NCI-H69 (cell line): ENCODE measurements around the gene POLR3GL.

ENCODE experiments used
- DNase-seq: peaks from one replicate; lab custom pipeline; 2025; lab: John Stamatoyannopoulos, UW

Gene POLR3GL

DNA sequence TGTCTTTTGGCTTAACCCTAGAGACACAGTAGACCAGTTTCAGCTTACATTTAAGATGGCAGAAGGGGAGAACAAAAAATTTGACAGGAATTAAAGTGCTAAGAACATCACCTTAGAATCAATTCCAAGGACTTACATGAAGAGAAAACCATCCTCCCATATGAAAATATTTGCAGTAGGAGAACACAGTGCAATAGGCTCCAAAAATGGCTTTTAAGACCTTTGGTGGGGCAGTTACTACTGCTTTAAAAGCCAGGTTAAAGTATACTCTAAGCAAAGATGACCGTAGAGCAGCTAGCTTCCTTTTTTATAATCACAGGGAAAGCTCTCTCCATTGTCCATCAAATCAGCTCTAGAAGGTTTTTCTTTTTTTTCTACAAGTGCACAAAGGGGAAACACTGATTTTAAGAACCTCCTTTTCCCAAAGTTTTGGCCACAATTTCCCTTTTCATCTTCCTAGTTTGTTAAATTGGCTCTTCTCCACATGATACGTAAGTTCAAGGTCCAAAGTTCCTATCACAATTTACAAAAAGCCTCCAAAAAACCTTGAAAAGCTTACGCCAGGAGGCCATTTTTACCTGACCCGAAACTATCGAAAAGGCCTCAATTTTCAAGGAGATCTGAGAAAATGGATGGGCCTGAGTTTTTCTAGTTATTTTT is 28.6 kb downstream of the POLR3GL start:
- no peak for DNase-seq

DNA sequence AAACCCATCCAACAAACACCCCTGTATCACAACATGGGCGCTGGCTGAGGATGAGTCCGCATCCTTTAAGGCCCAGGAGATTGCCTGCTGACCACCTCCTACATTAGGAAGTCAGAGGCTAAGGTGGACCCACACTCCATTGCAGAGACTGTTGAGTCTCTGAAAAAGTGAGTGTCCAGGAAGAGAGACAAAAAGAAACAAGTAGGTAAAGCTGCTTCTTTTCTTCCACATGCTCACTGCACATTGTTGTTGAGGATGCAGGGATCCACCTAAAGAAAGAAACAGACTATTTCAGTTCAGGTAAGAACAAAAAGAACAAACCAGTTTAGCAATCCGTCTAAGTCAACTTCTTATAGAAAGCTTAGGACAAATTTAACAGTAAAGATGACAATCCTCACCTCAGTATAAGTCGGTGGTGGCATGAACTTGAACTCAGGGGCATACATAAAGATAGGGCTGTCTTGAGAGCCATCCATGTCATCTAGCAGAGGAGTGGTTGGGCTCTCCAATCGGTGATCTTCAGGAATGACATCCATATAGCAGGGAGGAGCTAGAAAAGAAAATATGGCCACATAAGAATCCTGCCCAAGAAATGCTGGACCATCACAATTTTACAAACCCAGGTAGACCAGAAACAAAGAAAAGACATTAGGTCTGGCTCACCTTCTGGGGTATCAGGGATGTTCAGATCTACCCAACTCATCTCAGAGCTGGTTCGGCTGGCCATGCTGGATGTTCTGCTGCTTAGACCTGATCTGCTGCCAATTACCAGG is 29.3 kb downstream of the POLR3GL start:
- DNase-seq = no peak

DNA sequence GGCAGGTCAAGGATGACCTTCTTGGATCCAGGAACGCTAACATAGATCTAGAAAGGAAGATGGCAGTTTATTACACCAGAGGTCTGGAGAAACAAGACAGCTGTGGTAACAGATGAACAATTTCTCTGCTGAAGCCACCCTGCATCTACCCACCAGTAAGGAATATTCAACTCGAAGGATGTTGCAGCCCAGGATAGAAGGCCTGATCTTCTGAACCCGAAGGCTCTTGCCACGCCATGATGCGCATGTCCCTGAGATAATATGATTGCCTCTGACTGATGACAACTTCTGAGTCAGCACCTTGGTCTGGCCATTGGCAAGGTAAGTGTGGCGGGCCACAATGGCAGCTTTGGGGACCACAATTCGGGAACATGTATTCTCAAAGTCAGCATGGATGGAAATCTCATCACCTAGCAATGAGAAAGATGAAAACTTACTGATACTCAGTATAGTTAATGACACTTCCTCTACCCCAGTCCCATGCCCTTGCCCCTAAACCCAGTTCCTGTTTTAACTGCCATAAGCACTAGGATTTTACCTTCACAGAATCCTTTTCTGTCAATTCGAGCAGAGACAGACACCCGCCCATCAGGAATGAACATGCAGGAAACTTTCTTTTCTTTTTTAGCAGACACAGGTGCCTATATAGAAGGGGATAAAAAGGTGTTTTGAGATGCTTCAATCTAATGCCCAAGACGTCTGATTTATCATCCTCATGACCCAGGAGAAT is 30.1 kb downstream of the POLR3GL start:
- no peak for DNase-seq

DNA sequence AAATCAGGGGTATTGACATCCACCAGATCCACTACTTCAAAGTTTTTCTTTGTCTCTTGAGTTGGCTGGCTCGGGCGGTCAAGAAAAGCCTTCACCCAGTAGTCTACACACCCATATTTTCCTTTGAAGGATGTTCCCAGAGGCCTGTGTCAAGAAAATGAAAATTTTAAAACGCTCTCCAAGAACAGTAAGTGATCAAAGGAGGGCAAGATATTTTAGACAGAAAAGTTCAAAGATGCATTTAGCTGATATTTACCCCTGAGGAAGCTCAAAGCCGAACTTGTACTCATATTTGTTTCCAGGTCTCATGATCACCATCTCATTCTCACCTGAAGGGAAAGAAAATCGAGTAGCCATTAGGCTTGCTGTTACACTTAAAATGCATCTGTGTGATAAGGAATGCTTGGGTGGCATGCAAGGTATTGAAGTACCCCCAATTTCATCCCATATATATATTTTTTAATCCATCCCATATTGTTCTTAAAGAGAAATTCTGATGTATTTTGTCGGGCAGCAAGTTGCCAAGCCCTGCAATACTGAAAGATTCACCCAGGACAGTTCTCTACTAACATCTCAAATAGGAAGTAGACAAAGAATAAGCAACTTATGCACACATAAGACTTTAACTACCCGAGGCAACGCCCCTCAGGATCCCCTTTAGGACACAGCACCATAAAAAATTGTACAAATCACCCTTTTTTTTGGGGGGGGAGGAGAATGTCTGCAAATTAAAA is 30.8 kb downstream of the POLR3GL start:
- peak; percentile 36 for DNase-seq

DNA sequence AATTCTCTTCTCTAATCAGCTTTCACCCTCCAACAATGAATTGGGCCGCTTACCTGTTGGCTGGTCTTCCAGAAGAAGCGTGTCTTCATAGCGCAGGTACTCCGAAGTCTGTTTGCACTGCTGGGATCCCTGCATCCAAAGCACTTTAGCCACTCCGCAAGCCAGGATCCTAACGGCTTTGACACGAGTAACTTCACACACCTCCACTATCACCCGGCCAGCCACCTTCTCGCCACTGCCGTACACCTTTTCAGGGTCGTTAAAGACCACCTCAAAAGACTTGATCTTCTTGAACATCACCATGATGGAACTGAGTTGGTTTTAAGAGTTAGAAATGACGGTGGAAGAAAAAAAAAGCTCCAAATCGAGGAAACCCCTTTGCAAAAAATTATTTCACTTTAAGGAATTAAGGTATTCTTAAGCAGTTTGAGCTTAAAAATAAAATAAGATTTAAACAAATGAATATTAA is 31.5 kb downstream of the POLR3GL start:
- peak; percentile 71 for DNase-seq

DNA sequence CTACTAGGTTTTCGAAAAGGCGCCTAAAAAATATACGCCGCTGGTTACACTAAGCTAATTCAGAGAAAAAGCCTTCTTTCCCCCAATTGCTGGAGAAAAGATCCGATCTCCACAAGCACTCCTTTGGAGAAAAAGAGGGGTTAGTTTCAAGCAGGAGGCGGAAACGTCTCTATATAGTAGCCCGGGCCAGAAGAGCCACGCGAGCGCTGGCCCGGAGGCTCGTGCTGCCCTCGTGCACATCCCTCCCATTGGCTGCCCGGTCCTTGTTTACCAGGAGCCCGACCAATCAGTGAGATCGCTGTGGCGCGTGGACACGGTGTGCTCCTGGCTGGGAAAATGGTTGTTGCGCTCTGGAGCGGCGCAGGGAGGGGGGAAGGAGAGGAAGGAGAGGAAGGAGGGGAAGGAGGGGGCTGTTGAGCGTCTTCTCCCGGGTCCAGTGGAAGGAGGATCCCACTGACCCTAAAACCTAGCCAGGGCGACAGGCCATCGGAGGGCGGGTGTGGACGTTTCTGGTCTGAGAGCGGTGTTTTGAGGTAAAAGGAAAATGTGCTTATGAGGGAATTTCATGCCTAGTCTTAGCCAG is 32.0 kb downstream of the POLR3GL start, which contains the start of gene TXNIP:
TSS of gene TXNIP (minus strand) at position 147 of the 583 bp plus-strand sequence. CDS start 313 bp downstream, outside the sequence.
- peak; percentile 99 for DNase-seq

DNA sequence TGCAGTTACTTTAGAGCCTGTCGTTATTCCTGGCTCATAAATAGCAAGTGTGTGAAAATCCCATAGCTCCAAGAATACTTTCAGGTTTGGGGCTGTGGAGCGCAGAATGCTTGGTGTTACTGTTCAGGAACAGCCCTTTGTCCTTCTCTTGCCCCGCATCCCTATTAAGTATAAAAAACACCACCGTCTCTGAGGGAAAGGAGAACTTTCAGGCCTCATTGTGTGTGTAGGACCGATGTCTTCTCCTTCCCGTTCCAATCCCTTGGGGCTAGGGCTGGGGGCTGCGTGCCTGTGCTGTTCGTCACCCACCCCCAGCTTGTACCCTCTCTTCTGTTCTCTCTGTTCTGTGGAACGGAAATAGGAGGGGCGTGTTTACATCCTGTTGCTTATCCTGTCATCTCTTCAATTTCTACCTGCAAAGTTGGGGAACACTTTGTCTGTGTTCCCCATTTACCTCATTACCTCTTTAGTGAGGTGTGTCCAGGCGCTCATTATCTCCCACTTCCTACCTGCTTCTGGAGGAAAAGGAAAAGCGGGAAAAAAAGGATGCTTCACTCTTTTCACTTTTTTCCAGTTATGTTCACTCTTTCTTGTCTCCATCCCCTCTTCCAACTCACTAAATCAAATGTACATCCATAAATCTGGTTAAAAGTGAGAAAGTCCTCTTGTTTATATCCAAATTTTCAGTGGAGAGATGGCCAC is 32.7 kb downstream of the POLR3GL start:
- DNase-seq = peak; percentile 70

DNA sequence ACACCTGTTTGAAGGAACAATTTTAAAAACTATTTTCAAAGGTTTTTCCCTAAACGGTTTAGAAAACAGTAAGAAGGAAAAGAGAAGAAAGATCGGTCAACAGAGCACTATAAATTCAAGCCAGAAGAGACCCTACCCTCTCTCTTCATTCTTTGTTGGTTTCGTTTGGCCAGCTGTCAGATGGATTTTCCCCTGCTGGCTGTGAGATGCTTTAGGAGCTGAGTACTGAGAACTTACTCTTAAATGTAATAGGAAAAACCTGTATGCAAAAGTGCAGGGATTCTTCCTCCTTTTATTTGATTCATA is 33.2 kb downstream of the POLR3GL start:
- DNase-seq = peak; percentile 60

DNA sequence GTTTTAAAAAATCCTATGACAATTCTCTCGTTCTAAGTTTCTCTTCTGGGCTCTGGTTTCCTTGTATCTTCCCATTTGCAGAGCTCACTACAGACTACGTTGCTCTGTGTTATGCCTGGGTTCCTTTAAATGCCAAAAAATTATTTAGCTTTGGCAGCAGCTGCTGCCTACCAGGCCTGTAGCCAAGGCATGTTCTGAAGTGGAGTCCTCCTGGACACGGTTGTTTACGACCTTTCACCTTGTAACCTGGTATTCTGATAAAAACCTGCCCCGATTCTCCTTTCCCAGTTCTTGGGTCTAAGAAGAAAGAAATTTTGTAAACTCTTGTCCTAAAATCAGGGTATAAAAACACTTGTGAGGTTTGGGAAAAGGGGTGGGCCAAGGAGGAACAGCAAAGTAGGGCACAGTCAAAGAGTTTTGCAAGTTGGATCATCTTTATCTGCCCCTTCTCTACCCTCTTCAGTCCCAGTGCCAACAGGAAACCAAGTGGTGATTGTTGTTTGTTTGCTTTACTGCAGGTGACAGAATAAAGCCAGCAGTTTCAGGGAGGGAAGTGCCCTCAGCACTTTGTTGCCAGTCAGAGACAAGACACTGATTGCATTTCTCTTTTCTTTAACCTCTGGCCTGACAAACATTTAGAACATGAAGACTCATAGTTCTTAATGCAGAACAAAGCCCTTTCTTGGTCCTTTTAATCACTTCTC is 35.0 kb downstream of the POLR3GL start:
- DNase-seq = peak; percentile 68

DNA sequence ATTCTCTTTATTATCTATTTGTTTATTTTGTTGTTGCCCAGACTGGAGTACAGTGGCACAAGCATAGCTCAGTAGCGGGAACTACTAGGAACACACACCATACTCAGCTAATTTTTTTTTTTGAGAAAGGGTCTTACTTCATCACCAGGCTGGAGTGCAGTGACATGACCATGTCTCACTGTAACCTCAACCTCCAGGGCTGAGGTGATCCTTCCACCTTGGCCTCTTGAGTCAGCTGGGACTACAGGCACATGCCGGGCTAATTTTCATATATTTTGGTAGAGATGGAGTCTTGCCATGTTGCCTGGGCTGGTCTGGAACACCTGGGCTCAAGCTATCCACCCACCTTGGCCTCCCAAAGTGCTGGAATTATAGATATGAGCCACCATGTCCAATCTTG is 37.2 kb downstream of the POLR3GL start:
- DNase-seq = no peak

DNA sequence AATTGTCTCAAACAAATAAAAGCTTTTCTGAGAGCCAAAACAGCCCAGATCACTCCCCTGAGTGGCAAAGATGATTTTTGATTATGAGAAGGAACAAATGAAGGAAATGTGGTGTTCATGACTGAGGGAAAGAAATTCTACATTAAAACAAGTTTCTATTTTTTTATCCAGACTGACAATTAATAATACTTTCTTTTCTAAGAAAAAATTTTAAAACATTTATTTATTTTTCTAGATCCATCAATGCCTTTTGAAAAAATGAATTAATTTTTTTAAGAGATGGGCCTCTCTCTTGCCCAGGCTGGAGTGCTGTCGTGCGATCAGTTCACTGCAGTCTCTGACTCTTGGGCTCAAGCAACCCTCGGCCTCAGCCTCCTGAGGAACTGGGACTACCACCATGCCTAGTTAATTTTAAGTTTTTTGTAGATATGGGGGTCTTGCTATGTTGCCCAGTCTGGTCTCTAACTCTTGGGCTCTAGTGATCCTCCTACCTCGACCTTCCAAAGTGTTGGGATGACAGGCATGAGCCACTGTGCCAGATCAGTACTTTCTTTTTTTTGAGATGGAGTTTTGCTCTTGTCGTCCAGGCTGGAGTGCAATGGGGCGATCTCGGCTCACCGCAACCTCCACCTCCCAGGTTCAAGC is 43.1 kb downstream of the POLR3GL start:
- no peak for DNase-seq

DNA sequence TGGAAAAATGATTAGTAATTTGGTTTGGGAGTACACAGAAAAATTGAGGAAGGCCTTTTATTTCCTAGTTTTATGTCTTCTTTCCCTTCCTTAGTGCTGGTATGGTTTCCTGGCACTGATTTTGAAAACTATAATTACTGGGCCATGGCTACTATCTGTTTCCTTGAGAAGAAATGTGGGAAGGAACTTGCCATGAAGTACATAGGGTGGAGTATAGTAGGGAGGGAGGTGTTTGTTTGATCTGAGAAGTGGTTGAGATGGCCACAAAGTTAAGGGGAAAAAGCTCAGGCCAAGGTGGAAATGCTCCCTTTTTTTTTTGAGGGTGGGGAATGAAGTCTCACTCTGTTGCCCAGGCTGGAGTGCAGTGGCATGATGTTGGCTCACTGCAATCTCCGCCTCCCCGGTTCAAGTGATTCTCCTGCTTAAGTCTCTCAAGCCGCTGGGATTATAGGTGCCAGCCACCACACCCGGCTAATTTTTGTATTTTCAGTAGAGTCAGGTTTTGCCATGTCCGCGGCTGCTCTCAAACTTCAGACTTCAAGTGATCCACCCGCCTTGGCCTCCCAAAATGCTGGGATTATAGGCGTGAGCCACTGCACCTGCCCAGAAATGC is 45.7 kb downstream of the POLR3GL start:
- DNase-seq = no peak

DNA sequence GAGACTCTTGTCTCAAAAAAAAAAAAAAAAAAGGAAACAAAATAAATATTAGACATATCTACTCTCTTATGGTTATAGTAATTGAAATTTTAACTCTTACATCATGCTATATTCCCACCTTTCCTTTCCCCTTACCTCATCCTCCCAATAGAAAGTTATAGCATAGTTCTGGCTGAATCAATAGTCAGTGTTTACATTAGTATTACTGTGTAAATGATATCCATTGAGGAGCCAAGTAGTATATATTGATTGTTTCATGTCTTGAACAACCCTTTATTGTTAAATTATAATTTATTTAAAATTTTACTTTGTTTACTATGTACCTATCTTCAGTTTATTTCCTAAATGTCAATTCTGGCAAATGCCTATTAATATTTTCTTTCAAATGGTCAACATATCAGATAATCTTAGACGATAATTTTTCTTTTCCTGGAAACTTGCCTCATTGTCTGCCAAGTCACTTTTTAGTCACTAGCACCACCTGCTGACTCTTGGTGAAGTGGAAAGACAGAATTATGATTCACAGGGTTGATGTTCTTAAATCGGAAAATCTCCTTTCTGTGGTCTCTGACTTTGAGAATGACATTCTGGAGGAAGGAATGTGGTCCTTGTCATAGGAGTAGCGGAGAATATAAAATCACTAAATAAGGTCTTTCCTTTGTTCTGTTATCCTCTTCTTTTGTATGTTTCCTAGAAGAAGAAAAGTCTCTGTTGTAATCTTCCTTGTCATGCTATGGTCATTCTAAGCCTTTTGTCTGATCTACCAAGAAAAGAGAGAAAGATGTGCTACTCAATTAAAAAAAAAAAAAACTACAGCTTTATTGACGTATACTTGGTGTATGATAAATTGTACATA is 48.4 kb downstream of the POLR3GL start:
- DNase-seq = peak; percentile 84

DNA sequence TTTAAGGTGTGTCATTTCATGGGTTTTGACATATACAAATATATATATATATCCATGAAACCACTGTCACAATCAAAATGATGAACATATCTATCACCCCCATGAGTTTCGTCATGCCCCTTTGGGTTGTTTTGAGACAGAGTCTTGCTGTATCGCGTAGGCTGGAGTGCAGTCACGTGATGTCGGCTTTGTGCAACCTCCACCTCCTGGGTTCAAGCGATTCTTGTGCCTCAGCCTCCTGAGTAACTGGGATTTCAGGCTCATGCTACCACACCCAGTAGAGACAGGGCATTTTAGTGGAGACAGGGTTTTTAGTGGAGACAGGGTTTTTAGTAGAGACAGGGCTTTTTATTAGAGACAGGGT is 49.1 kb downstream of the POLR3GL start:
- DNase-seq = no peak

DNA sequence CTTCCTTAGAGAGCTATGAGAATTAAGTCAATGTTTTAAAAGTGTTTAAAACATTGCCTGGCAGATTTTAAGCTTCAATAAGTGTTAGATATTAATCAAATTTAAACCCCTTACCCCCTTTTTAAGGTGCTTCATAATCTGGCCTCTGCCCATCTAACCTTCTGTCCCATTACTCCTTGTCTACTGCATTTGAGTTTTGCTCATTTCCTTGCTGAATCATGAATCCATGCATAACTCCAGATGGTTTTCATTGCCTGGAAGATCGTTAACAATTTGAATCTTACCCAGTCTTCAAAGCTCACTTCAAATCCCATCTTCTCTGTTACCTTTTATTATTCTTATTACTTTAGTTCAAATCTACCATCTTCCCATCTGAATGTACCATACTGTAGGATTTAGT is 52.4 kb downstream of the POLR3GL start:
- DNase-seq = no peak

DNA sequence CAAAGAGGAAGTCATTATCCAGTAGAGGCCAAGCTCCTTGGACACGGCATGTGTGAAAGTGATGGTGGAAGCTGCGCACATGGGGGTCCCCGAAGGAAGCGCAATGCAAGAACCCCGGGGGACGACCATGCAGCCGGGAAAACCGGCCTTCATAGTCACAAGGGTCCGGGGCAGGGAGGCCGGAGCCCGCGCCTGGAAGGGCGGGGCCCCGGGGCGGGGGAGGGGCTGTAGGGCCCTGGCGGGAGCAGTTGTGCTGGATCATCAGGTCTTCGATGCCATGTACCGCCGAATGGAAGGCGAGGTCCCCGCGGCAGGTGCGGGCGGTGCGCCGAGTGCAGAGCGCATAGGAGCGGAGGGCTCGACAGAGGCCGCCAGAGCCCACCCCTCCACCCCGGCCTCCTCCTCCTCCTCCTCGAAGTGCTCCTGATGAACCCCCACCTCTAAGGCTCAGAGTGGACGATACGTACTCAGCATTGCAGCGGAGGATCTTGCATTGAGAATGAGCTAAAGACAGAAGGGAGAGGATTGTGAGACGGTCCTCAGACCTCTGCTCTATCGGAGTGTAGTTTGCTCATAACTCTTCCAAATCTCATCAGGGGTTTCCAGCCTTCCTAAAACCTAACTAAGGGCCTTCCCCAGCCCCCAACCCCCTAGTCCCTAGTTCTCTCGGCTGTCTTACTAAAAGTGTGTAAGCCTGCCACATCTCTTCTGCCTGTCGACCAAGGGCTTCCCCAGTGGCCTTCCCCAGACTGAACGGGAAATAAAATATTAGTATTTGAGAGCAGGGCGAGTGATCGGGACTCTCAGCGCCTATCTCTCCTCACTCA is 55.0 kb downstream of the POLR3GL start:
- no peak for DNase-seq
